K562 (cell line): ENCODE data around the gene EPOP. TPM values are rescaled to one million over a fixed set of nuclear protein-coding genes. Genes with fewer than 3 reads are reported as not detected.

Source experiments
- BRD9 ChIP-seq: fragments of 450-650 bp; IDR thresholded peaks from 2 replicates; pipeline ENCODE4 v1.6.1; 2018; ENCODE audit warnings: low read depth; ENCODE audit not compliant: partially characterized antibody
- CAMTA2 ChIP-seq: fragments of 250-450 bp; sonication (Bioruptor Pico); conservative IDR thresholded peaks from 2 replicates; pipeline ENCODE4 v1.5.1; 2022
- CEBPG ChIP-seq, 3 experiments: fragments of 200-800 bp in 1 of 3; sonication (Bioruptor generic) in 1 of 3; sonication (generic) in 1 of 3; formaldehyde crosslinking in 1 of 3; IDR thresholded peaks in 2 of 3; conservative IDR thresholded peaks in 1 of 3; 2 replicates each; pipeline versions ENCODE4 v1.6.1 to v1.8.0; 2016 to 2022; ENCODE audit warnings: missing compliant biosample characterization in 2 of 3, missing genetic modification characterization in 2 of 3, mild to moderate bottlenecking in 1 of 3, missing genetic modification reagents in 1 of 3
- E2F3 ChIP-seq: fragments of 250-450 bp; sonication (Bioruptor Pico); IDR thresholded peaks from 2 replicates; pipeline ENCODE4 v1.4.0; 2020; ENCODE audit warnings: mild to moderate bottlenecking
- HES1 ChIP-seq: fragments of 450-650 bp; IDR thresholded peaks from 2 replicates; pipeline ENCODE4 v1.6.1; 2016; ENCODE audit warnings: low read depth, mild to moderate bottlenecking, moderate library complexity
- HNRNPL ChIP-seq: fragments of 200-400 bp; formaldehyde crosslinking; IDR thresholded peaks from 2 replicates; pipeline ENCODE4 v1.6.1; 2017; ENCODE audit warnings: low read depth, mild to moderate bottlenecking, low read length
- IRF2 ChIP-seq: sonication (generic); formaldehyde crosslinking; IDR thresholded peaks from 2 replicates; pipeline ENCODE4 v1.8.1; 2022; ENCODE audit warnings: mild to moderate bottlenecking, missing genetic modification reagents
- NR3C1 ChIP-seq: sonication (generic); formaldehyde crosslinking; IDR thresholded peaks from 2 replicates; pipeline ENCODE4 v1.8.1; 2022; ENCODE audit warnings: missing genetic modification reagents
- NR4A1 ChIP-seq, 2 experiments: fragments of 250-450 bp in 1 of 2; fragments of 450-650 bp in 1 of 2; sonication (Bioruptor Pico) in 1 of 2; IDR thresholded peaks; 2 replicates each; pipeline versions ENCODE4 v1.4.0 to v1.6.1; 2016 to 2020; ENCODE audit warnings: mild to moderate bottlenecking in 2 of 2, missing compliant biosample characterization in 1 of 2, missing genetic modification characterization in 1 of 2, moderate library complexity in 1 of 2
- SAFB2 ChIP-seq: fragments of 200-400 bp; formaldehyde crosslinking; IDR thresholded peaks from 2 replicates; pipeline ENCODE4 v1.6.1; 2018; ENCODE audit warnings: borderline replicate concordance, low read length, low read depth, moderate library complexity; ENCODE audit not compliant: severe bottlenecking
- TBP ChIP-seq: optimal IDR thresholded peaks from 2 replicates; pipeline ENCODE3; 2011; ENCODE audit warnings: low read depth, low read length, improper control_type of control experiment
- THAP12 ChIP-seq: fragments of 250-450 bp; sonication (Bioruptor Pico); IDR thresholded peaks from 2 replicates; pipeline ENCODE4 v1.9.0; 2021; ENCODE audit warnings: mild to moderate bottlenecking, inconsistent platforms
- ZNF318 ChIP-seq, 2 experiments: fragments of 450-650 bp; IDR thresholded peaks; 2 replicates each; pipeline ENCODE4 v1.6.1; 2016; ENCODE audit warnings: mild to moderate bottlenecking in 2 of 2, borderline replicate concordance in 1 of 2, low read depth in 1 of 2, moderate library complexity in 1 of 2
- ZNF695 ChIP-seq: fragments of 450-650 bp; formaldehyde crosslinking; IDR thresholded peaks from 2 replicates; pipeline ENCODE4 v1.4.0; 2020; ENCODE audit warnings: mild to moderate bottlenecking, moderate library complexity
- polyA plus RNA-seq, 8 experiments: library from polyadenylated mRNA; depleted of rRNA in 4 of 8; stranded (reverse) in 5 of 8; unstranded in 3 of 8; fragments of >200 nt; fragmentation: Nextera tagmentation in 2 of 8; fragmentation: Illumina TruSeq in 1 of 8; extraction: Ambion mirVana in 2 of 8; extraction: Trizol in 1 of 8; gene quantifications; 2 replicates each; pipeline versions ENCODE4 v1.2.1 to v1.2.3, GENCODE V29; 2011 to 2014; ENCODE audit warnings: inconsistent platforms in 1 of 8, missing spikeins in 1 of 8
- total RNA-seq, 7 experiments: library from RNA; depleted of rRNA in 6 of 7; stranded (reverse); fragments of >200 nt in 6 of 7; fragmentation: Illumina TruSeq in 2 of 7; extraction: Trizol in 2 of 7; gene quantifications; 2 replicates each; pipeline versions ENCODE4 v1.2.1 to v1.2.3, GENCODE V29; 2011 to 2021; ENCODE audit warnings: low replicate concordance in 1 of 7

The EPOP gene
- total and polyA plus RNA-seq, 9 of the 15 experiments (the other 6 are each of a cell fraction or from before 2014, with no cell fraction given): 0.41 to 10.6 (median 4.6) TPM

GRCh38 chr17:38667099-38667786 lies 7.5 kb downstream of the EPOP start (continued):
- no peak for TF ChIP-seq THAP12 (CRISPR knock-in tag)
- TF ChIP-seq SAFB2: no peak
- no peak for TF ChIP-seq E2F3
- no peak for TF ChIP-seq TBP
- no peak for TF ChIP-seq ZNF695 (CRISPR knock-in tag)
- TF ChIP-seq CAMTA2: no peak
- TF ChIP-seq CEBPG (CRISPR knock-in tag; IDR thresholded peaks at IDR 0.05): no peak
- TF ChIP-seq CEBPG (tag; conservative IDR thresholded peaks at IDR 0.05 in 1 of 2, IDR thresholded peaks at IDR 0.05 in 1 of 2): no peak
- TF ChIP-seq NR3C1: no peak
- no peak for TF ChIP-seq IRF2 (CRISPR knock-in tag)
- no peak for TF ChIP-seq HES1
- TF ChIP-seq BRD9: peak; percentile 89
- no peak for TF ChIP-seq NR4A1 (CRISPR knock-in tag; IDR thresholded peaks at IDR 0.05)
- no peak for TF ChIP-seq NR4A1 (tag; IDR thresholded peaks at IDR 0.05)
- TF ChIP-seq ZNF318 (IDR thresholded peaks at IDR 0.05; ENCODE audit: borderline replicate concordance in 1 of 2, low read depth in 1 of 2): no peak
- no peak for TF ChIP-seq HNRNPL
